Thyroid gland (tissue), 4 donors: ENCODE measurements around the gene CSRP2.

Source experiments
- CTCF ChIP-seq, 6 experiments: fragments of 200-600 bp in 3 of 6; fragments of 450-650 bp in 3 of 6; sonication (generic) in 3 of 6; IDR thresholded peaks; one replicate each; pipeline ENCODE4 v1.5.1; 2016 to 2019; ENCODE audit warnings: antibody characterized with exemption in 6 of 6, mild to moderate bottlenecking in 2 of 6, inconsistent platforms in 1 of 6, moderate library complexity in 1 of 6
- POLR2A ChIP-seq, 2 donors: fragments of 450-650 bp; IDR thresholded peaks; one replicate each; pipeline ENCODE4 v1.6.1; 2017; ENCODE audit warnings: antibody characterized with exemption in 2 of 2, mild to moderate bottlenecking in 2 of 2, moderate library complexity in 1 of 2

- no peak for TF ChIP-seq CTCF (IDR thresholded peaks at IDR 0.05)
- TF ChIP-seq POLR2A (IDR thresholded peaks at IDR 0.05) = no peak
Measured at GRCh38 chr12:76909290-76909689, 30.5 kb upstream of the CSRP2 start.
